A549 (cell line): ENCODE data around the gene SLC38A11. TPM values are rescaled to one million over a fixed set of nuclear protein-coding genes. Genes with fewer than 3 reads are reported as not detected.

Source experiments
- ATAC-seq, 2 experiments: fragments of 200-7000 bp in 1 of 2; fragments of >200 bp in 1 of 2; cut with Nextera tagmentation in 1 of 2; cut with Tn5 transposase in 1 of 2; 3 replicates each; pipeline versions ENCODE4 v1.8.0 to v1.9.1; 2018 to 2020; ENCODE audit warnings: mild to moderate bottlenecking in 1 of 2, moderate library complexity in 1 of 2
- CTCF ChIA-PET: fragments of 300-600 bp; sonication (Branson Sonifier 250); formaldehyde crosslinking; extraction: SDS; loops from one replicate; lab custom pipeline; 2021; ENCODE audit warnings: antibody characterized with exemption, inconsistent platforms; lab: Yijun Ruan, JAX
- POLR2A ChIA-PET: fragments of 350-600 bp; formaldehyde crosslinking; extraction: SDS; loops from one replicate; lab custom pipeline; 2021; ENCODE audit warnings: antibody characterized with exemption, inconsistent platforms; lab: Yijun Ruan, JAX
- DNase-seq, 2 experiments: peaks; one replicate each; pipeline versions ENCODE4 v3.0.0 to v3.0.0-alpha.2; 2011 to 2016; ENCODE audit warnings: low read depth in 1 of 2, low spot score in 1 of 2
- FAIRE-seq: peaks from 2 replicates; lab custom pipeline; 2011; peaks lifted over from hg19 to GRCh38; lab: Jason Lieb, UNC
- H3K27ac ChIP-seq, 2 experiments: fragments of >200 bp; sonication (Bioruptor Twin); formaldehyde crosslinking; 3 replicates each; pipeline ENCODE4 v1.5.1; 2016 to 2017
- H3K4me1 ChIP-seq: fragments of >200 bp; sonication (Bioruptor Twin); formaldehyde crosslinking; 3 replicates; pipeline ENCODE4 v1.6.1; 2016
- H3K4me2 ChIP-seq: fragments of >200 bp; sonication (Bioruptor Twin); formaldehyde crosslinking; 3 replicates; pipeline ENCODE4 v1.6.1; 2016
- H3K4me3 ChIP-seq: fragments of >200 bp; sonication (Bioruptor Twin); formaldehyde crosslinking; 3 replicates; pipeline ENCODE4 v1.5.1; 2016
- H3K9me3 ChIP-seq: fragments of >200 bp; sonication (Bioruptor Twin); formaldehyde crosslinking; 3 replicates; pipeline ENCODE4 v1.6.1; 2016
- CBX2 ChIP-seq: fragments of 200-600 bp; sonication (generic); IDR thresholded peaks from 2 replicates; pipeline ENCODE4 v1.6.1; 2016; ENCODE audit warnings: low read depth, mild to moderate bottlenecking, borderline replicate concordance
- EHMT2 ChIP-seq: fragments of 200-600 bp; sonication (generic); IDR thresholded peaks from 2 replicates; pipeline ENCODE4 v1.6.1; 2016; ENCODE audit warnings: antibody characterized with exemption, low read depth, mild to moderate bottlenecking, moderate library complexity
- EP300 ChIP-seq, 2 experiments: fragments of >200 bp; sonication (Bioruptor Twin); formaldehyde crosslinking; IDR thresholded peaks; 2 replicates in 1 of 2; 3 replicates in 1 of 2; pipeline ENCODE4 v1.6.1; 2016 to 2017
- ESRRA ChIP-seq: fragments of 150-350 bp; IDR thresholded peaks from 2 replicates; pipeline ENCODE4 v1.6.1; 2014; ENCODE audit warnings: mild to moderate bottlenecking, low read length, borderline replicate concordance
- HOXA7 ChIP-seq: fragments of 250-450 bp; sonication (Bioruptor Pico); IDR thresholded peaks from 2 replicates; pipeline ENCODE4 v1.5.0; 2020; ENCODE audit warnings: mild to moderate bottlenecking, moderate library complexity
- JUNB ChIP-seq: fragments of >200 bp; sonication (Bioruptor Twin); formaldehyde crosslinking; IDR thresholded peaks from 2 replicates; pipeline ENCODE4 v1.6.1; 2016
- KDM1A ChIP-seq: fragments of 200-600 bp; sonication (generic); IDR thresholded peaks from 2 replicates; pipeline ENCODE4 v1.6.1; 2016; ENCODE audit warnings: low read depth, mild to moderate bottlenecking
- KDM5A ChIP-seq: fragments of 200-600 bp; sonication (generic); IDR thresholded peaks from 2 replicates; pipeline ENCODE4 v1.6.1; 2016; ENCODE audit warnings: antibody characterized with exemption, mild to moderate bottlenecking
- MAFK ChIP-seq: fragments of 450-650 bp; IDR thresholded peaks from 2 replicates; pipeline ENCODE4 v1.6.1; 2014; ENCODE audit not compliant: partially characterized antibody
- MAZ ChIP-seq: fragments of 150-350 bp; IDR thresholded peaks from 2 replicates; pipeline ENCODE4 v1.6.1; 2014; ENCODE audit warnings: antibody characterized with exemption, low read depth, low read length, borderline replicate concordance
- MYC ChIP-seq: IDR thresholded peaks from 2 replicates; pipeline ENCODE4 v1.6.1; 2012; ENCODE audit warnings: mild to moderate bottlenecking, inconsistent platforms, low read length, improper control_type of control experiment, borderline replicate concordance
- RFX5 ChIP-seq: fragments of 450-650 bp; IDR thresholded peaks from 2 replicates; pipeline ENCODE4 v1.7.1; 2014; ENCODE audit warnings: antibody characterized with exemption, mild to moderate bottlenecking, moderate library complexity
- TFCP2L1 ChIP-seq: fragments of 250-450 bp; sonication (Bioruptor Pico); IDR thresholded peaks from 2 replicates; pipeline ENCODE4 v1.5.0; 2021; ENCODE audit warnings: mild to moderate bottlenecking
- ZC3H11A ChIP-seq: fragments of 450-650 bp; IDR thresholded peaks from 2 replicates; pipeline ENCODE4 v1.6.1; 2014; ENCODE audit warnings: antibody characterized with exemption, mild to moderate bottlenecking
- ZNF302 ChIP-seq: fragments of 250-450 bp; sonication (Bioruptor Pico); IDR thresholded peaks from 2 replicates; pipeline ENCODE4 v1.9.0; 2021; ENCODE audit warnings: inconsistent platforms, mild to moderate bottlenecking, moderate library complexity
- WGBS: methylation state at CpG from one replicate; pipeline ENCODE4 v1.1.6; 2017; ENCODE audit errors: missing lambda C conversion rate; 5-methylcytosine and 5-hydroxymethylcytosine counted together
- polyA plus RNA-seq, 4 experiments: library from polyadenylated mRNA; depleted of rRNA in 3 of 4; stranded (reverse); fragments of >200 nt; fragmentation: RNase III in 1 of 4; extraction: RNeasy Plus Mini Kit Qiagen cat#74134 plus additional on column Dnase treatment in 1 of 4; gene quantifications; 2 replicates in 3 of 4; 3 replicates in 1 of 4; pipeline ENCODE4 v1.2.3, GENCODE V29; 2011 to 2017
- TF ChIP-seq, protein P1 (sequence below): IDR thresholded peaks from 2 replicates; pipeline ENCODE4 v1.6.1; 2012; ENCODE audit warnings: low read depth, borderline replicate concordance
- TF ChIP-seq, protein P2 (sequence below): IDR thresholded peaks from 2 replicates; pipeline ENCODE4 v1.6.1; 2012
- TF ChIP-seq, protein P3 (sequence below): fragments of 250-450 bp; sonication (Bioruptor Pico); IDR thresholded peaks from 2 replicates; pipeline ENCODE4 v1.5.0; 2021; ENCODE audit warnings: mild to moderate bottlenecking, moderate library complexity, borderline replicate concordance
- TF ChIP-seq, protein P4 (sequence below): fragments of 250-450 bp; sonication (Bioruptor Pico); IDR thresholded peaks from 2 replicates; pipeline ENCODE4 v1.5.0; 2020; ENCODE audit warnings: low read depth, mild to moderate bottlenecking, moderate library complexity
- TF ChIP-seq, protein P5 (sequence below): fragments of >200 bp; sonication (Bioruptor Twin); formaldehyde crosslinking; IDR thresholded peaks from 3 replicates; pipeline ENCODE4 v1.6.1; 2016

The SLC38A11 gene
- polyA plus RNA-seq, 2 of the 4 experiments (the other 2 are of a cell fraction) = 0.05 to 0.22 TPM

DNA sequence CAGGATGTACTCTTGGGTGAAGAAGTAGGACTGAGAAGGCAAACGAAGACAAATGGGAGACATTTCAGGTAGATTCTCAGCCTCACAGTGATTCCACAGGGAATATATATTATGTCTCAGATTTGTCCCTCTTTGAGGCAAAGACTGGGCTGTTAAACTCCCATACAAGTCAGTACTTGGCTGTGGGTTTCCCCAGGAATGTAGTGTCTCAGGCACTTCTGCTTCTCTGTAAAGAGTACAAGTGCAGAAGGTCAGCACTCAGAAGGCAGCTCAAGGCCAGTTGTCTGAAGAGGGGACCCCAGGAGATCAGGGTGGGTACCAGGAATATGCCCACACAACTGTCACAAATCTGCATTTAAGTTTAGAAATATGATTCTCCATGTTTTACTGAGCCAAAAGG is 73.8 kb downstream of the SLC38A11 start:
- no peak overlapping the region for H3K4me2 ChIP-seq
- TF ChIP-seq, protein P1, sequence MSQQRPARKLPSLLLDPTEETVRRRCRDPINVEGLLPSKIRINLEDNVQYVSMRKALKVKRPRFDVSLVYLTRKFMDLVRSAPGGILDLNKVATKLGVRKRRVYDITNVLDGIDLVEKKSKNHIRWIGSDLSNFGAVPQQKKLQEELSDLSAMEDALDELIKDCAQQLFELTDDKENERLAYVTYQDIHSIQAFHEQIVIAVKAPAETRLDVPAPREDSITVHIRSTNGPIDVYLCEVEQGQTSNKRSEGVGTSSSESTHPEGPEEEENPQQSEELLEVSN = no peak
- TF ChIP-seq KDM5A = no peak
- no peak for TF ChIP-seq EHMT2
- TF ChIP-seq RFX5 = no peak
- TF ChIP-seq, protein P2, sequence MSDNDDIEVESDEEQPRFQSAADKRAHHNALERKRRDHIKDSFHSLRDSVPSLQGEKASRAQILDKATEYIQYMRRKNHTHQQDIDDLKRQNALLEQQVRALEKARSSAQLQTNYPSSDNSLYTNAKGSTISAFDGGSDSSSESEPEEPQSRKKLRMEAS = no peak
- no peak for TF ChIP-seq CBX2
- TF ChIP-seq, protein P3, sequence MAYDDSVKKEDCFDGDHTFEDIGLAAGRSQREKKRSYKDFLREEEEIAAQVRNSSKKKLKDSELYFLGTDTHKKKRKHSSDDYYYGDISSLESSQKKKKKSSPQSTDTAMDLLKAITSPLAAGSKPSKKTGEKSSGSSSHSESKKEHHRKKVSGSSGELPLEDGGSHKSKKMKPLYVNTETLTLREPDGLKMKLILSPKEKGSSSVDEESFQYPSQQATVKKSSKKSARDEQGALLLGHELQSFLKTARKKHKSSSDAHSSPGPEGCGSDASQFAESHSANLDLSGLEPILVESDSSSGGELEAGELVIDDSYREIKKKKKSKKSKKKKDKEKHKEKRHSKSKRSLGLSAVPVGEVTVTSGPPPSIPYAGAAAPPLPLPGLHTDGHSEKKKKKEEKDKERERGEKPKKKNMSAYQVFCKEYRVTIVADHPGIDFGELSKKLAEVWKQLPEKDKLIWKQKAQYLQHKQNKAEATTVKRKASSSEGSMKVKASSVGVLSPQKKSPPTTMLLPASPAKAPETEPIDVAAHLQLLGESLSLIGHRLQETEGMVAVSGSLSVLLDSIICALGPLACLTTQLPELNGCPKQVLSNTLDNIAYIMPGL (CRISPR knock-in tag) = no peak
- no peak for TF ChIP-seq ESRRA
- no peak for TF ChIP-seq MAZ
- TF ChIP-seq JUNB = no peak
- no peak for TF ChIP-seq KDM1A
- DNase-seq (no peak), FAIRE-seq (no peak), ATAC-seq (no peak)
- ChIA-PET CTCF (interaction anchor here (1.4 kb wide), 1 partner anchor 40 kb away, joined by 4 read pairs; the partner anchor contains the start of gene COBLL1), POLR2A (no interaction called here)
- no peak overlapping the region for H3K27ac ChIP-seq
- H3K4me1 ChIP-seq = no peaks in the 10 kb centered on the region
- 69% methylated on average over 1 of the region's 1 CpG for WGBS
- no peak overlapping the region for H3K4me3 ChIP-seq
- H3K9me3 ChIP-seq = no peaks in the 10 kb centered on the region

DNA sequence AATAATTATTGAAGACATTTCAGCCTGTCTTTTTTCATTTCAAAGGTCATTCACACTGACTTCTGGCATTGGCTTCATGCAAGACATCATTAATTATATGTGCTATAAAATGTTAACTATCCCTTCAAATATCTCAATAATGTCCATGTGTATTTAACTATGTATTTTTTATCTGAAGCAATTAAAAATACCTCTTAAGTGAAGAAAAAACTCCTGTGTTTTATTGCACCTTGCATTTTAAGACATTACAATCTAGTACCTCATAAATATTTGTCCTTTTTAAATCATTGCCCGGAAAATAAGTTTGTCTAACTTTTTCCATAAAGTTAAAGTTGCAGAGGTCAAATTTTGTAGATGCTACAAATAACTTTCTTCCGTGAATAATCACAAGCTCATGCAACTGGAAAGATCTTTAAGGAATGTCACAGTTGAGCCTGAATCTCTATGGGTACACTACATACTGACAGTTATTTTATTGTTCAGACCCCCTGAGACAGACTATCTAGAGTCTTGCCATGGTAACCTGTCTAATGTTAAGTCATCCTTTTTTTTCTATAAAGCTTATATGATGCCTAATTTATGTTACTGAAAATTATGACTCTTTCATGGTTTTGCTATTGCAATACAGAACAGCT is 75.3 kb downstream of the SLC38A11 start:
- CTCF ChIA-PET = interaction anchor here (1.2 kb wide), 1 partner anchor 12 kb away, joined by 3 read pairs; no protein-coding TSS in a partner anchor
- H3K9me3 ChIP-seq = no peaks in the 10 kb centered on the region
- no peak overlapping the region for H3K27ac ChIP-seq
- TF ChIP-seq, protein P1 = no peak
- TF ChIP-seq ZNF302 (CRISPR knock-in tag) (no peak), TFCP2L1 (CRISPR knock-in tag) (no peak), MAFK (no peak), EP300 (IDR thresholded peaks at IDR 0.05) (no peak), MYC (no peak), RFX5 (no peak), JUNB (no peak), ZC3H11A (no peak), HOXA7 (CRISPR knock-in tag) (no peak)
- TF ChIP-seq, protein P4, sequence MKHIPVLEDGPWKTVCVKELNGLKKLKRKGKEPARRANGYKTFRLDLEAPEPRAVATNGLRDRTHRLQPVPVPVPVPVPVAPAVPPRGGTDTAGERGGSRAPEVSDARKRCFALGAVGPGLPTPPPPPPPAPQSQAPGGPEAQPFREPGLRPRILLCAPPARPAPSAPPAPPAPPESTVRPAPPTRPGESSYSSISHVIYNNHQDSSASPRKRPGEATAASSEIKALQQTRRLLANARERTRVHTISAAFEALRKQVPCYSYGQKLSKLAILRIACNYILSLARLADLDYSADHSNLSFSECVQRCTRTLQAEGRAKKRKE (CRISPR knock-in tag) = no peak
- TF ChIP-seq, protein P5, sequence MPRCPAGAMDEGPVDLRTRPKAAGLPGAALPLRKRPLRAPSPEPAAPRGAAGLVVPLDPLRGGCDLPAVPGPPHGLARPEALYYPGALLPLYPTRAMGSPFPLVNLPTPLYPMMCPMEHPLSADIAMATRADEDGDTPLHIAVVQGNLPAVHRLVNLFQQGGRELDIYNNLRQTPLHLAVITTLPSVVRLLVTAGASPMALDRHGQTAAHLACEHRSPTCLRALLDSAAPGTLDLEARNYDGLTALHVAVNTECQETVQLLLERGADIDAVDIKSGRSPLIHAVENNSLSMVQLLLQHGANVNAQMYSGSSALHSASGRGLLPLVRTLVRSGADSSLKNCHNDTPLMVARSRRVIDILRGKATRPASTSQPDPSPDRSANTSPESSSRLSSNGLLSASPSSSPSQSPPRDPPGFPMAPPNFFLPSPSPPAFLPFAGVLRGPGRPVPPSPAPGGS = no peak
- TF ChIP-seq, protein P2 = no peak
- H3K4me3 ChIP-seq = no peak overlapping the region
- POLR2A ChIA-PET = no interaction called here
- ATAC-seq (no peak), DNase-seq (no peak), FAIRE-seq (no peak)
- no peaks in the 10 kb centered on the region for H3K4me1 ChIP-seq
- H3K4me2 ChIP-seq = no peak overlapping the region
- 75% methylated on average over 2 of the region's 2 CpGs for WGBS
